GM10266 (cell line): ENCODE measurements around the gene CLEC16A.

Source experiments
- DNase-seq: peaks from one replicate; pipeline ENCODE4 v3.0.0; 2012; ENCODE audit errors: extremely low spot score
- TF ChIP-seq, protein P1 (sequence below): IDR thresholded peaks from 2 replicates; pipeline ENCODE4 v1.5.1; 2012; ENCODE audit warnings: mild to moderate bottlenecking, low read depth; ENCODE audit not compliant: control insufficient read depth, insufficient read depth; ENCODE audit errors: missing control alignments

CLEC16A gene

GRCh38 chr16:11025120-11025531 is 80.8 kb downstream of the CLEC16A start:
- TF ChIP-seq, protein P1, sequence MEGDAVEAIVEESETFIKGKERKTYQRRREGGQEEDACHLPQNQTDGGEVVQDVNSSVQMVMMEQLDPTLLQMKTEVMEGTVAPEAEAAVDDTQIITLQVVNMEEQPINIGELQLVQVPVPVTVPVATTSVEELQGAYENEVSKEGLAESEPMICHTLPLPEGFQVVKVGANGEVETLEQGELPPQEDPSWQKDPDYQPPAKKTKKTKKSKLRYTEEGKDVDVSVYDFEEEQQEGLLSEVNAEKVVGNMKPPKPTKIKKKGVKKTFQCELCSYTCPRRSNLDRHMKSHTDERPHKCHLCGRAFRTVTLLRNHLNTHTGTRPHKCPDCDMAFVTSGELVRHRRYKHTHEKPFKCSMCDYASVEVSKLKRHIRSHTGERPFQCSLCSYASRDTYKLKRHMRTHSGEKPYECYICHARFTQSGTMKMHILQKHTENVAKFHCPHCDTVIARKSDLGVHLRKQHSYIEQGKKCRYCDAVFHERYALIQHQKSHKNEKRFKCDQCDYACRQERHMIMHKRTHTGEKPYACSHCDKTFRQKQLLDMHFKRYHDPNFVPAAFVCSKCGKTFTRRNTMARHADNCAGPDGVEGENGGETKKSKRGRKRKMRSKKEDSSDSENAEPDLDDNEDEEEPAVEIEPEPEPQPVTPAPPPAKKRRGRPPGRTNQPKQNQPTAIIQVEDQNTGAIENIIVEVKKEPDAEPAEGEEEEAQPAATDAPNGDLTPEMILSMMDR: no peak
- peak; percentile 42 for DNase-seq

DNA sequence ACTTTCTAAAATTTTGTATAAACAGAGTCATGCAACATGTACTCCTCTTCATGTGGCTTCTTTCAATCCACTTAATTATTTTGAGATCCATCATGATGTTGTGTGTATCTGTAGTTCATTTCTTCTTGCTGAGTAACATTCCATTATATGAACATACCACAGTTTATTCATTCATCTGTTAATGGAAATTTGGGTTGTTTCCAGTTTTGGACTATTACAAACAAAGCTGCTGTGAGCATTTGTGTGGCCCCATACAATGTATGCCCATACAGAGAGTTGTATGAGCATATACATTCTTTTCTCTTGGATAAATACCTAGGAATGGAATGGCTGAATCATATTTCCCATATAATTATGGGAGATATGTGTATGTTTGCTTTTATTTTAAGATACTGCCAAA is 85.6 kb downstream of the CLEC16A start:
- DNase-seq: no peak
- TF ChIP-seq, protein P1: no peak

GRCh38 chr16:11030990-11031510 is 86.7 kb downstream of the CLEC16A start:
- DNase-seq: no peak
- TF ChIP-seq, protein P1: no peak

DNA sequence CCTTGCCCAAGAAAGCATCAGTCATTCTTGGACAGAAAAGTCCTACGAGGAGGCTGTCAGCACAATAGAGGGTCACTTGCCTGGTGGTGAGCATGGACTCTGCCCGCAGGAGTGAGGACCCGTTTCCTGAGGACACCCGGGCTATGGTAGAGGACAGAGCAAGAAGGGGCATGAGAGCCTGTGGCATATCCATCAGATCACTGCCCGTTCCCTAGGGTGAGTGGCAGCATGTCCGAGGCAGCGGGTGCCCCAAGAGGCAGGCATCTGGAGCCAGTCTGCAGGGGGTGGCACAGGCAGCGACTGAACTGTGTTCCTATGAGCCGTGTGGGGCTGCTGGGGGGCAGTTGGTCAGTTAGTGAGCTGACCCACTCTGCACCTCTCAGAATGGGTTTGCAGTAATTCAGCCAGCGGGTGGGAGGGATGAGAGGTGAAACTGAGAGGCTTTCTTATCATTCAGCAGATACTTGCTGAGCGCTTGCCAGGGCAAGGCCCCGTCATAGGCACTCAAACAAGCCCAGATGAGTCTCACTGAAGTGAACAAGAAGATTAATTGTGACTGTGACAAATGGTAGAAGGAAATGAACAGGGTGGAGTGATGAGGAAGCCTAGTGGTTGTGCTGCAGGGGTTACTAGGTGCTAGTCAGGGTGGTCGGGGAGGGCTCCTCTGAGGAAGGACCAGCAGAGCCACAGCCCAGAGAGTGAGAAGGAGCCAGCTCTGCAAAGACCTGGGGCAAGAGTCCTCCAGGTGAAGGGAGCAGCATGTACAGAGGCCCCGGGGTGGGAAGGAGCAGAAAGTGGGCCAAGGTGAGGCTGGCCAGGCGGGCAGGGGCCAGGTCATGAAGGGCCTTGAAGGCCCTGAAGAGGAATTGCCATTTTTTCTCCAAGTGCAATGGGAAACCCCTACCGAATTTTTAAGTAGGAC is 87.9 kb downstream of the CLEC16A start:
- TF ChIP-seq, protein P1: no peak

DNA sequence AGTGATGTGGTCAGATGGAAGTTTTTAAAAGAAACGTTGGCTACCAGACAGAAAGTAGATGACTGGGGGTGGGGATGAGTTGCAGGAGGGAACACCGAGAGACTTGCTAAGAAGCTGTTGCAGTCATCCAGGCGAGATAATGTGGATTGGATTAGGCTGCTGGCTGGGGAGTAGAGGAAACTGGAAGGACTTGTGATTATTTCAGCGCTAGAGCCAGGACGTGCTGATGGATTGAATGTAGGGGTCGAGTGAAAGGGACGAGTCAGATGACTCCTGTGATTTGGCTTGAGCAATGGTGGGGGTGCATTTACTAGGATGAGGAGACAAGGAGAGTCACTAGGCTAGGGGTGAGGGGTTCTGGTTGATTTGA is 88.5 kb downstream of the CLEC16A start:
- TF ChIP-seq, protein P1: no peak
- no peak for DNase-seq

More for the DNA sequence above, 87.9 kb downstream of the CLEC16A start:
- no peak for DNase-seq

DNA sequence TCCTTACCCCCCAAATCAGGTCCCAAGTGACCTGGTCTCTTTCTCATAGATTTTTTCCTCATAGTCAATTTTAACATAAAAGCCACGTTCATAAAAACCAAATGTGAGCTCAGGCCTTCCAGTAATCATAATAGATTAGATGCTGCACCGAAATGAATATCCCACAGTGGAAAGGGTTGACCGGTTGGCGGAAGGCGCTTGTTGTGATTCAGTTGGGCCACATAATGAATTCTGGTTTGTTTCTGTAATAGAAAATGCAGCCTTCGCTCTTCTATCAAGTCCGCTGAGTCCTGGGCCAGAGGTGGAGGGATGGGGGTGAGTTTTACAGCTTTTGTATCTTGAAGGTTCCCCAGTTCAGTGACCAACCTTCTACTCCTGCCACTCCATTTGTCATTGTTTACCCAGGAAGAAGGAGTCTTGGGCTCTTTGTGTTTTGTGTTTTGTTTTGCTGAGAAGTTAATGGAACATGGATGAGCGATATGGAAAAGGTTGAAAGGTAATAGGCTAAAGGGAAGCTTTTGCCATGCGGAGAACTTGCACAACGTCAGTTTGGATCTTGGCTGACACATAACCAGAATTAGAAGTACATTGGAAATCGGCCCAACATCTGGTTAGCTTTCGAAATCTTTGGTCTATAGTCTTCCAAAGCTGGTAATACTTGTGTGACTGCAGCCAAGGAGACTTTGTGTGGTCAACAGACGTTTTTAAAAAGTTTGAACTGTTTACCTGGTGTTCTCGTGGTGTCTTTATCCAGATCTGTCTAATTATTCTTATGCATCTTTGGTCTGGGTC is 89.5 kb downstream of the CLEC16A start:
- TF ChIP-seq, protein P1: no peak
- DNase-seq: no peak
